Measurements from ENCODE around the gene MED14. TPM values are rescaled to one million over a fixed set of nuclear protein-coding genes. Genes with fewer than 3 reads are reported as not detected.

The MED14 gene
- total and polyA plus RNA-seq, 10 of the 15 experiments (the other 5 are each of a cell fraction or from before 2014, with no cell fraction given) = 8.8 to 99.4 (median 29.4) TPM

GRCh38 chrX:40612511-40612910 lies 122.8 kb downstream of the MED14 start:
- H3K79me2 ChIP-seq (ENCODE audit: control insufficient read depth, insufficient read depth, low read length) = no peaks in the 10 kb centered on the region
- no peak for ATAC-seq
- no peaks in the 10 kb centered on the region for H3K36me3 ChIP-seq (ENCODE audit: control insufficient read depth in 2 of 2, insufficient read depth in 2 of 2, low read length in 1 of 2)
- in situ Hi-C loops (cut with MboI) = no loop called here
- no peak overlapping the region for H3K9ac ChIP-seq (ENCODE audit: control insufficient read depth, insufficient read depth, low read length)
- TF ChIP-seq SIX5 (IDR thresholded peaks at IDR 0.05; ENCODE audit: low read depth, low read length, severe bottlenecking) = no peak
- no peak for TF ChIP-seq TAF1 (IDR thresholded peaks at IDR 0.05; ENCODE audit: borderline replicate concordance, low read depth, low read length)
- TF ChIP-seq POLR2A (IDR thresholded peaks at IDR 0.05; ENCODE audit: low read depth, low read length) = no peak
- no peak for TF ChIP-seq RBBP5 (conservative IDR thresholded peaks at IDR 0.05)
- H3K27me3 ChIP-seq (replicated peaks in 1 of 2; ENCODE audit: control insufficient read depth in 2 of 2, insufficient read depth in 2 of 2, low read length in 1 of 2) = no peaks in the 10 kb centered on the region
- no TSS peak for BruUV-seq (replicated peaks)
- intact Hi-C loops (cut with micrococcal nuclease; ENCODE audit: unreplicated experiment) = no loop called here
- no peaks in the 10 kb centered on the region for H4K20me1 ChIP-seq (ENCODE audit: control insufficient read depth, insufficient read depth)
- H3K4me2 ChIP-seq (ENCODE audit: control insufficient read depth, insufficient read depth) = no peak overlapping the region
- ChIA-PET SMC1A (ENCODE audit: uncharacterized antibody, unreplicated experiment) (interaction anchor here (1.1 kb wide), 1 partner anchor 13 kb away, joined by 3 read pairs; no protein-coding TSS in a partner anchor), RAD21 (ENCODE audit: unreplicated experiment) (no interaction called here), POLR2A (no interaction called here), CTCF (no interaction called here)
- H3K4me1 ChIP-seq (ENCODE audit: control insufficient read depth, insufficient read depth, low read length) = no peaks in the 10 kb centered on the region
- FAIRE-seq = no peak
- no peaks in the 10 kb centered on the region for H3K9me3 ChIP-seq (replicated peaks; ENCODE audit: control insufficient read depth, insufficient read depth, low read length)
- no peak overlapping the region for H3K27ac ChIP-seq (ENCODE audit: control insufficient read depth, insufficient read depth)
- no peak for DNase-seq (ENCODE audit: low read depth, low spot score)
- 48% methylated on average over 4 of the region's 4 CpGs for WGBS (ENCODE audit: insufficient coverage, insufficient replicate concordance, low lambda C conversion rate, missing lambda C conversion rate)
- no peak overlapping the region for H3K4me3 ChIP-seq
- H2AFZ ChIP-seq (ENCODE audit: control insufficient read depth, low read depth, low read length) = no peak overlapping the region

- FAIRE-seq = no peak
- no TSS peak for BruUV-seq (replicated peaks)
- H3K27ac ChIP-seq (ENCODE audit: control insufficient read depth, insufficient read depth) = no peak overlapping the region
- in situ Hi-C loops (cut with MboI) = no loop called here
- 73% methylated on average over 3 of the region's 3 CpGs for WGBS (ENCODE audit: insufficient coverage, insufficient replicate concordance, low lambda C conversion rate, missing lambda C conversion rate)
- H2AFZ ChIP-seq (ENCODE audit: control insufficient read depth, low read depth, low read length) = no peak overlapping the region
- no peak for ATAC-seq
- H3K27me3 ChIP-seq (replicated peaks in 1 of 2; ENCODE audit: control insufficient read depth in 2 of 2, insufficient read depth in 2 of 2, low read length in 1 of 2) = no peaks in the 10 kb centered on the region
- H3K9ac ChIP-seq (ENCODE audit: control insufficient read depth, insufficient read depth, low read length) = no peak overlapping the region
- intact Hi-C loops (cut with micrococcal nuclease; ENCODE audit: unreplicated experiment) = no loop called here
- SMC1A ChIA-PET (ENCODE audit: uncharacterized antibody, unreplicated experiment) = no interaction called here
- no peak overlapping the region for H3K4me2 ChIP-seq (ENCODE audit: control insufficient read depth, insufficient read depth)
- POLR2A ChIA-PET = no interaction called here
- H4K20me1 ChIP-seq (ENCODE audit: control insufficient read depth, insufficient read depth) = no peaks in the 10 kb centered on the region
- RAD21 ChIA-PET (ENCODE audit: unreplicated experiment) = no interaction called here
- no peak for TF ChIP-seq SMARCA5 (IDR thresholded peaks at IDR 0.05)
- H3K36me3 ChIP-seq (ENCODE audit: control insufficient read depth in 2 of 2, insufficient read depth in 2 of 2, low read length in 1 of 2) = no peaks in the 10 kb centered on the region; a peak in 1 of 4 replicates
- no peaks in the 10 kb centered on the region for H3K9me3 ChIP-seq (replicated peaks; ENCODE audit: control insufficient read depth, insufficient read depth, low read length)
- no peak overlapping the region for H3K4me3 ChIP-seq
- H3K79me2 ChIP-seq (ENCODE audit: control insufficient read depth, insufficient read depth, low read length) = no peaks in the 10 kb centered on the region
- no peak for DNase-seq (ENCODE audit: low read depth, low spot score)
- no peaks in the 10 kb centered on the region for H3K4me1 ChIP-seq (ENCODE audit: control insufficient read depth, insufficient read depth, low read length)
- CTCF ChIA-PET = no interaction called here
Observed at GRCh38 chrX:40607381-40607780, 128.0 kb downstream of the MED14 start.

All from GM12878 (cell line).